Myocyte (in vitro differentiated cells): ENCODE data around the gene TMED8. TPM values are rescaled to one million over a fixed set of nuclear protein-coding genes. Genes with fewer than 3 reads are reported as not detected.
A peak's percentile ranks its signal among the peaks of the same experiment; 100 is the strongest.
"Not testable (repeated sequence)": the region's sequence is repeated elsewhere in the genome, so short reads cannot be mapped to it uniquely, and the experiment has no call there.

Experiments
- DNase-seq: peaks from one replicate; pipeline ENCODE4 v3.0.0-alpha.2; 2012; ENCODE audit warnings: low read depth
- polyA plus RNA-seq: library from polyadenylated mRNA; unstranded; fragments of >200 nt; gene quantifications from one replicate; pipeline ENCODE4 v1.2.1, GENCODE V29; 2012; ENCODE audit warnings: missing spikeins
- total RNA-seq: library from RNA; depleted of rRNA; stranded (reverse); fragments of >200 nt; gene quantifications from 2 replicates; pipeline ENCODE4 v1.2.3, GENCODE V29; 2014

Gene TMED8
- 5.5 and 6.0 TPM in 2 replicates for total RNA-seq
- 3.8 TPM for polyA plus RNA-seq

GRCh38 chr14:77376771-77377501 is at the start of gene TMED8, which contains the start of gene SAMD15:
Gene TMED8, minus strand, starts transcription at chr14:77377094. Its CDS starts 41 bp downstream, at chr14:77377053.
Gene SAMD15, plus strand, starts transcription at chr14:77377379. Its CDS starts 40 bp downstream, at chr14:77377419.
- peak; percentile 89 for DNase-seq

GRCh38 chr14:77426396-77426795 is 49.5 kb upstream of the TMED8 start:
- DNase-seq = no peak

GRCh38 chr14:77424862-77425261 is 48.0 kb upstream of the TMED8 start:
- no peak for DNase-seq

- no peak for DNase-seq
Observed at GRCh38 chr14:77423423-77423822, 46.5 kb upstream of the TMED8 start, which contains the start of gene NOXRED1. Gene NOXRED1, minus strand, starts transcription at chr14:77423523. Its CDS starts 634 bp downstream, at chr14:77422889.

- DNase-seq = no peak
Observed at GRCh38 chr14:77421201-77421600, 44.3 kb upstream of the TMED8 start.

GRCh38 chr14:77416836-77417235 is 39.9 kb upstream of the TMED8 start:
- DNase-seq = no peak

GRCh38 chr14:77416098-77416497 is 39.2 kb upstream of the TMED8 start:
- not testable (repeated sequence) for DNase-seq

GRCh38 chr14:77415403-77416030 is 38.6 kb upstream of the TMED8 start:
- not testable (repeated sequence) for DNase-seq

- DNase-seq = peak; percentile 3
Observed at GRCh38 chr14:77409131-77409533, 32.2 kb upstream of the TMED8 start.

- DNase-seq = no peak
Observed at GRCh38 chr14:77407158-77407557, 30.3 kb upstream of the TMED8 start.

- DNase-seq = no peak
Observed at GRCh38 chr14:77406718-77407117, 29.8 kb upstream of the TMED8 start.

- DNase-seq = peak; percentile 10
Observed at GRCh38 chr14:77406086-77406485, 29.2 kb upstream of the TMED8 start.

- no peak for DNase-seq
Observed at GRCh38 chr14:77403768-77404167, 26.9 kb upstream of the TMED8 start.

- DNase-seq = no peak
Observed at GRCh38 chr14:77400216-77400615, 23.3 kb upstream of the TMED8 start.

GRCh38 chr14:77390188-77390587 is 13.3 kb upstream of the TMED8 start:
- no peak for DNase-seq

GRCh38 chr14:77378701-77379100 is 1.8 kb upstream of the TMED8 start:
- DNase-seq = no peak

GRCh38 chr14:77377502-77377844 is 579 bp upstream of the TMED8 start:
- no peak for DNase-seq

GRCh38 chr14:77375973-77376770 is 722 bp downstream of the TMED8 start:
- peak; percentile 26 for DNase-seq

GRCh38 chr14:77375164-77375950 is 1.5 kb downstream of the TMED8 start:
- DNase-seq = no peak

- no peak for DNase-seq
Observed at GRCh38 chr14:77372304-77372841, 4.5 kb downstream of the TMED8 start.

- no peak for DNase-seq
Observed at GRCh38 chr14:77369285-77369684, 7.6 kb downstream of the TMED8 start.
